GM19397 (cell line): ENCODE measurements around the gene PCDHGA6.
A peak's percentile ranks its signal among the peaks of the same experiment; 100 is the strongest.
"Not testable (repeated sequence)": the region's sequence is repeated elsewhere in the genome, so short reads cannot be mapped to it uniquely, and the experiment has no call there.

Experiments
- ATAC-seq: cut with Tn5 transposase; IDR thresholded peaks from one replicate; pipeline ENCODE4 v1.9.1; 2021; ENCODE audit warnings: mild to moderate bottlenecking, moderate library complexity; ENCODE audit not compliant: unreplicated experiment

The PCDHGA6 gene

DNA sequence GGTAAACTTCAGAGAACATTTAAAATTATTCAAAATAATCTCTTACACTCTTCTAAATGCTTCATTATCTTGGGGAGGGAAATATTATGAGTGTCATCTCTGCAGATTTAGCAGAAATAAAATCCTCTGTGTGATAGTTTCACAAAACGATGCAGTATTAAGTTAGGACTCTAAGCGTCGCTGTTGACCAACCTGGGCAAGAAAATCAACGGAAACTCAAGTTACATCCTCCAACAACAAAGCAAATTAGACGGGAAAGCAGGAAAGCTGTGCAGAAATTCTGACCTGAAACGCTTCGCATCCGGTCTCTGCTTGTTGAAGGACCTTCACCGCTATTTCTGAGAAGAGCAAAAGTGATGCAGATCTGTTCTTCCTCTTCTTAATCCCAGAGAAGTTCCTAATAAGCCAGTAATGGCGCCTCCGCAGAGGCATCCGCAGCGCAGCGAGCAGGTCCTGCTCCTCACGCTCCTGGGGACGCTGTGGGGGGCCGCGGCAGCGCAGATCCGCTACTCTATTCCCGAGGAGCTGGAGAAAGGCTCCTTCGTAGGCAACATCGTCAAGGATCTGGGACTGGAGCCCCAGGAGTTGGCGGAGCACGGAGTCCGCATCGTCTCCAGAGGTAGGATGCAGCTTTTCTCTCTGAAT, at the start of gene PCDHGA6:
Gene PCDHGA6 (plus strand): TSS at position 219 of the 645 bp plus-strand sequence. CDS start 193 bp downstream, at position 412.
- ATAC-seq, result no peak

- ATAC-seq, result peak; percentile 81
Measured at GRCh38 chr5:141326088-141326854, 47.4 kb upstream of the PCDHGA6 start.

DNA sequence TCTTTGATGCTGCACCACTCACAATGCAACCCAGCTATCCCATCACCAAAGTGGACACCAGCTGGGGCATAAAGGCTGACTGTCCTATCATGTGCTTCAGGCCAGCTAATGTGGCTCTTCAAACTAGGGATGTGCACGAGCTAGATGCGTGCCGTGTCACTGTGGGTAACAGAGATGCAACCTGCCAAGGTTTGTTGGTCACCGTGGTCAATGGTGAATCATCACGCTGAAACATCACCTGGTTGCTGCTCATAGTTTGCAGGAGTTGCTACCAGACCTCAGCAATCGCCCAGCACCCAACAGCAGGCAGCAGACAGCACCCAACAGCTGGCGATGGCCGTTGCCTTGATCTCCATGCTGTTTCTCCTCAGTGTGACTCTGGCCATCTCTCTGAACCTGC, 45.5 kb upstream of the PCDHGA6 start:
- ATAC-seq, result no peak

GRCh38 chr5:141330299-141331080, 43.2 kb upstream of the PCDHGA6 start, which contains the start of gene PCDHGA1:
Gene PCDHGA1 (plus strand): TSS chr5:141330514.
- no peak for ATAC-seq

DNA sequence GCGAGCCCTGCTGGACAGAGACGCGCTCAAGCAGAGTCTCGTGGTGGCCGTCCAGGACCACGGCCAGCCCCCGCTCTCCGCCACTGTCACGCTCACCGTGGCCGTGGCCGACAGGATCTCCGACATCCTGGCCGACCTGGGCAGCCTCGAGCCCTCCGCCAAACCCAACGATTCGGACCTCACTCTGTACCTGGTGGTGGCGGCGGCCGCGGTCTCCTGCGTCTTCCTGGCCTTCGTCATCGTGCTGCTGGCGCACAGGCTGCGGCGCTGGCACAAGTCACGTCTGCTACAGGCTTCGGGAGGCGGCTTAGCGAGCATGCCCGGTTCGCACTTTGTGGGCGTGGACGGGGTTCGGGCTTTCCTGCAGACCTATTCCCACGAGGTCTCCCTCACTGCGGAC, 41.1 kb upstream of the PCDHGA6 start:
- ATAC-seq, result not testable (repeated sequence)

DNA sequence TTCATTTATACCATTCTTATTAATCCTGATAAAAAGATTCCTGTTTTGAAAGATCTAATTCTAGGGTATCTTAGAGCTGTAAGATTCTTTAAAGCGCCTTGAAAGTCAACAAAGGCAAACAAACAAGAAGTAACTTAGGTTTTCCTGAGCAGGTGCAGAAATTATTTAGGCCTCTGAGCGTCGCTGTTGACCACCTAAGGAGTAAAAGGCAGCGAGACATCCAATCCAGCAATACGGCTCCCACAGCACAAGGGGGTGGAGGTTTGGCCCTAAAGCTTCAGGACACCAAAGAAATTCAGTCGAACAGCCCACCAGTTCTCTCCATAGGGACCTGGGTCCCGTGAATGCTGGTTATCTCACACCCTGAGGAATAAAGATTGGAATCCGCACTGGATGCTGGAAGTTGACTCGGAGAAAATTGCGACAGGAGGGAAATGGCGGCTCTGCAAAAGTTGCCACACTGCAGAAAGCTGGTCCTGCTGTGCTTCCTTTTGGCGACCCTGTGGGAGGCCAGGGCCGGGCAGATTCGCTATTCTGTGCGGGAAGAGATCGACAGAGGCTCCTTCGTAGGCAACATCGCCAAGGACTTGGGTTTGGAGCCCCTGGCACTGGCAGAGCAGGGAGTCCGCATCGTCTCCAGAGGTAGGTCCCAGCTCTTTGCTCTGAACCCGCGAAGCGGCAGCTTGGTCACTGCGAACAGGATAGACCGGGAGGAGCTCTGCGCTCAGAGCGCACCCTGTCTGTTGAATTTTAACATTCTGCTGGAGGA, 35.0 kb upstream of the PCDHGA6 start, which contains the start of gene PCDHGA2:
Gene PCDHGA2 (plus strand): TSS at position 223 of the 769 bp plus-strand sequence.
- no peak for ATAC-seq

GRCh38 chr5:141340781-141341354, 32.8 kb upstream of the PCDHGA6 start:
- not testable (repeated sequence) for ATAC-seq

GRCh38 chr5:141342773-141343172, 30.9 kb upstream of the PCDHGA6 start:
- no peak for ATAC-seq

GRCh38 chr5:141343242-141343952, 30.3 kb upstream of the PCDHGA6 start, which contains the start of gene PCDHGA3:
Gene PCDHGA3 (plus strand): TSS chr5:141343829. CDS start chr5:141344034, 205 bp downstream.
- ATAC-seq, result no peak

DNA sequence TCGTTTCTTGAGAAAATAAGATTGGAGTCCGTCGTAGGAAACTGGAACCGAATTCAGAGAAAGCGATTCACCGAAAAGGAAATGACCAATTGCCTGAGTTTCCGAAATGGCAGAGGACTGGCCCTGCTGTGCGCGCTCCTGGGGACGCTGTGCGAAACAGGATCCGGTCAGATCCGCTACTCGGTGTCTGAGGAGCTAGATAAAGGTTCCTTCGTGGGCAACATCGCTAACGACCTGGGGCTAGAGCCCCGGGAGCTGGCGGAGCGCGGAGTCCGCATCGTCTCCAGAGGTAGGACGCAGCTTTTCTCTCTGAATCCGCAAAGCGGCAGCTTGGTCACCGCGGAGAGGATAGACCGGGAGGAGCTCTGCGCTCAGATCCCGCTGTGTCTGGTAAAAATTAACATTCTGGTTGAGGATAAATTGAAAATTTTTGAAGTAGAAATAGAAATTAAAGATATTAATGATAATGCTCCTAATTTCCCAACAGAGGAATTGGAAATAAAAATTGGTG, 29.7 kb upstream of the PCDHGA6 start:
- no peak for ATAC-seq

DNA sequence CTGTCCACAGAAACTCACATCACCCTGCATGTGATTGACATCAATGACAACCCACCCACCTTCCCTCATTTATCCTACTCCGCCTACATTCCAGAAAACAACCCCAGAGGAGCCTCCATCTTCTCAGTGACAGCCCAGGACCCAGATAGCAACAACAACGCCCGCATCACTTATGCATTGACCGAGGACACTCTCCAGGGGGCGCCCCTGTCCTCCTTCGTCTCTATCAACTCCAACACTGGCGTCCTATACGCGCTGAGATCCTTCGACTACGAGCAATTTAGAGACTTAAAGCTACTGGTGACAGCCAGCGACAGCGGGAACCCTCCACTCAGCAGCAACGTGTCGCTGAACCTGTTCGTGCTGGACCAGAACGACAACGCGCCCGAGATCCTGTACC, 28.4 kb upstream of the PCDHGA6 start:
- ATAC-seq, result no peak

- ATAC-seq, result not testable (repeated sequence)
Measured at GRCh38 chr5:141346017-141346416, 27.7 kb upstream of the PCDHGA6 start.

DNA sequence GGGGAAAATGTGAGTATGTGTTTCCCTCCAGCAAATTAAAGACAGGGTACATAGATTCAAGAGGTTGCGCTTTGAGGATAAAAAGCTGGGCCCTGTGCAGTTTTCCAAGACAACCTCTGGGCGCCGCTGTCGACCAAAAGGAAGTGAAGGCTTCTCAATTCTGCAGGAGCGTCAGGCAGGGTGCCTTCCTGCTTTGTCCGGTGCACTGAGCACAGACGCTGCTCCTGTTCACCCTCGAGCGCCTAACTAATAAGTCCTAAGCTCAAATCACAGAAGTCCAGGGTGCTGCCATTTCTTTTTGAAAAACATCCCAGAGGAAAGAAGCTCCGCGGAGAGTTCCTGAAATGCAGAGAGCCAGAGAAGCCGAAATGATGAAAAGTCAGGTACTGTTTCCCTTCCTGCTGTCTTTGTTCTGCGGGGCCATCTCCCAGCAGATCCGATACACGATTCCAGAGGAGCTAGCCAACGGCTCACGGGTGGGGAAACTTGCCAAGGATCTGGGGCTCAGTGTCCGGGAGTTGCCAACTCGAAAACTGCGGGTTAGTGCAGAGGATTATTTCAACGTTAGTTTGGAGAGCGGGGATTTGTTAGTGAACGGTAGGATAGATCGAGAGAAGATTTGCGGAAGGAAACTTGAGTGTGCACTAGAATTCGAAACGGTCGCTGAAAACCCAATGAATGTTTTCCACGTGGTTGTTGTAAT, 23.6 kb upstream of the PCDHGA6 start, which contains the start of gene PCDHGB1:
Gene PCDHGB1 (plus strand): TSS at position 183 of the 703 bp plus-strand sequence. CDS start 162 bp downstream, at position 345.
- ATAC-seq, result peak; percentile 72

GRCh38 chr5:141351591-141351990, 22.1 kb upstream of the PCDHGA6 start:
- ATAC-seq, result no peak

GRCh38 chr5:141354900-141355469, 18.7 kb upstream of the PCDHGA6 start, which contains the start of gene PCDHGA4:
Gene PCDHGA4 (plus strand): TSS chr5:141355021. CDS start chr5:141355108, 87 bp downstream.
- ATAC-seq, result no peak

- ATAC-seq, result no peak
Measured at GRCh38 chr5:141355641-141356040, 18.1 kb upstream of the PCDHGA6 start.

GRCh38 chr5:141356133-141356532, 17.6 kb upstream of the PCDHGA6 start:
- ATAC-seq, result no peak

DNA sequence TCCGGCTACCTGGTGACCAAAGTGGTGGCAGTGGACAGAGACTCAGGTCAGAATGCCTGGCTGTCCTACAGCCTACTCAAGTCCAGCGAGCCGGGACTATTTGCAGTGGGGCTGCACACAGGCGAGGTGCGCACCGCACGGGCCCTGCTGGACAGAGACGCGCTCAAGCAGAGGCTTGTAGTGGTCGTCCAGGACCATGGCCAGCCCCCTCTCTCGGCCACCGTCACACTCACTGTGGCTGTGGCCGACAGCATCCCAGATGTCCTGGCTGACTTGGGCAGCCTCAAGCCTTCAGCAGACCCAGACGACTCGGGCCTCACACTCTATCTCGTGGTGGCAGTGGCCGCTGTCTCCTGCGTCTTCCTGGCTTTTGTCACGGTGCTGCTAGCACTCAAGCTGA, 16.7 kb upstream of the PCDHGA6 start:
- no peak for ATAC-seq
